Neuronal stem cell (in vitro differentiated cells): Measurements from ENCODE around the gene CHD8.
"Not testable (repeated sequence)": the region's sequence is repeated elsewhere in the genome, so short reads cannot be mapped to it uniquely, and the experiment has no call there.

Source experiments
- DNase-seq: peaks from one replicate; pipeline ENCODE4 v3.0.0-alpha.2; 2013; ENCODE audit warnings: low spot score
- H2AFZ ChIP-seq: one replicate; pipeline ENCODE4 v1.6.1; 2013; ENCODE audit warnings: mild to moderate bottlenecking, low read length, inconsistent platforms
- H2AK5ac ChIP-seq: 2 replicates; pipeline ENCODE4 v1.6.1; 2013; ENCODE audit warnings: low read depth, mild to moderate bottlenecking, inconsistent platforms, low read length, moderate library complexity, mixed read lengths
- H2BK120ac ChIP-seq: 2 replicates; pipeline ENCODE4 v1.6.1; 2013; ENCODE audit warnings: low read depth, mild to moderate bottlenecking, inconsistent platforms, low read length, moderate library complexity, mixed read lengths
- H2BK12ac ChIP-seq: one replicate; pipeline ENCODE4 v1.6.1; 2013; ENCODE audit warnings: low read length, inconsistent platforms
- H2BK15ac ChIP-seq: 2 replicates; pipeline ENCODE4 v1.6.1; 2013; ENCODE audit warnings: mild to moderate bottlenecking, low read length, inconsistent platforms, mixed read lengths
- H2BK5ac ChIP-seq: one replicate; pipeline ENCODE4 v1.6.1; 2013; ENCODE audit warnings: inconsistent platforms, mild to moderate bottlenecking, low read length, moderate library complexity
- H3K14ac ChIP-seq: one replicate; pipeline ENCODE4 v1.6.1; 2013; ENCODE audit warnings: low read length, inconsistent platforms
- H3K18ac ChIP-seq: 2 replicates; pipeline ENCODE4 v1.6.1; 2013; ENCODE audit warnings: low read length, inconsistent platforms
- H3K23ac ChIP-seq: 2 replicates; pipeline ENCODE4 v1.6.1; 2013; ENCODE audit warnings: low read depth, mild to moderate bottlenecking, mixed read lengths, low read length, inconsistent platforms; ENCODE audit not compliant: poor library complexity
- H3K27ac ChIP-seq: replicated peaks from 3 replicates; pipeline ENCODE4 v1.5.1; 2013; ENCODE audit warnings: low read length, inconsistent platforms
- H3K27me3 ChIP-seq, 3 experiments: 2 replicates each; pipeline ENCODE4 v1.6.1; 2013; ENCODE audit warnings: low read length in 3 of 3, mild to moderate bottlenecking in 2 of 3, inconsistent platforms in 1 of 3, low read depth in 1 of 3, mixed read lengths in 1 of 3, moderate library complexity in 1 of 3; ENCODE audit not compliant: control insufficient read depth in 3 of 3, insufficient read depth in 3 of 3
- H3K36me3 ChIP-seq, 2 donors: replicated peaks in 1 of 2; 2 replicates each; pipeline ENCODE4 v1.6.1; 2013; ENCODE audit warnings: low read length in 2 of 2; ENCODE audit not compliant: control insufficient read depth in 2 of 2, insufficient read depth in 2 of 2
- H3K4ac ChIP-seq: 2 replicates; pipeline ENCODE4 v1.6.1; 2013; ENCODE audit warnings: inconsistent platforms, mild to moderate bottlenecking, low read length, moderate library complexity
- H3K4me1 ChIP-seq, 2 donors: 1 replicate in 1 of 2; 2 replicates in 1 of 2; pipeline ENCODE4 v1.6.1; 2013; ENCODE audit warnings: low read length in 2 of 2, low read depth in 1 of 2; ENCODE audit not compliant: control insufficient read depth in 2 of 2, insufficient read depth in 1 of 2
- H3K4me2 ChIP-seq: one replicate; pipeline ENCODE4 v1.6.1; 2013; ENCODE audit warnings: mild to moderate bottlenecking, low read length, inconsistent platforms; ENCODE audit not compliant: insufficient read depth, poor library complexity, severe bottlenecking
- H3K4me3 ChIP-seq, 2 donors: 2 replicates each; pipeline ENCODE4 v1.5.1; 2013; ENCODE audit warnings: low read length in 2 of 2, mild to moderate bottlenecking in 2 of 2, inconsistent platforms in 1 of 2, moderate library complexity in 1 of 2
- H3K79me1 ChIP-seq: one replicate; pipeline ENCODE4 v1.6.1; 2013; ENCODE audit warnings: low read depth, mild to moderate bottlenecking, inconsistent platforms, low read length, moderate library complexity
- H3K9ac ChIP-seq: one replicate; pipeline ENCODE4 v1.6.1; 2013; ENCODE audit warnings: mild to moderate bottlenecking, low read depth, low read length, inconsistent platforms; ENCODE audit not compliant: poor library complexity
- H3K9me3 ChIP-seq, 2 donors: replicated peaks in 1 of 2; 2 replicates each; pipeline versions ENCODE3 to v1.6.1; 2013; ENCODE audit warnings: low read length in 2 of 2, mild to moderate bottlenecking in 2 of 2, inconsistent platforms in 1 of 2, low read depth in 1 of 2, mixed read lengths in 1 of 2, moderate library complexity in 1 of 2; ENCODE audit not compliant: control insufficient read depth in 2 of 2, insufficient read depth in 1 of 2
- H4K8ac ChIP-seq: one replicate; pipeline ENCODE4 v1.6.1; 2013; ENCODE audit warnings: low read depth, mild to moderate bottlenecking, inconsistent platforms, low read length, moderate library complexity
- H4K91ac ChIP-seq: one replicate; pipeline ENCODE4 v1.6.1; 2013; ENCODE audit warnings: low read length, low read depth, mild to moderate bottlenecking, inconsistent platforms; ENCODE audit not compliant: poor library complexity
- WGBS, 2 donors: extraction: QIAGEN DNeasy Blood & Tissue Kit; methylation state at CpG; one replicate each; pipeline ENCODE4 v1.1.7; 2013; ENCODE audit warnings: missing lambda C conversion rate in 2 of 2, mixed read lengths in 1 of 2; ENCODE audit not compliant: insufficient read length in 2 of 2, insufficient replicate concordance in 1 of 2; ENCODE audit errors: extremely low coverage in 2 of 2; 5-methylcytosine and 5-hydroxymethylcytosine counted together

CHD8 gene

GRCh38 chr14:21379338-21379737 is 76.6 kb downstream of the CHD8 start:
- H2BK5ac ChIP-seq = no peak overlapping the region
- H3K4ac ChIP-seq = no peak overlapping the region
- no peaks in the 10 kb centered on the region for H3K79me1 ChIP-seq
- no peak overlapping the region for H3K14ac ChIP-seq
- no peak overlapping the region for H3K4me2 ChIP-seq
- H4K91ac ChIP-seq = no peak overlapping the region
- H4K8ac ChIP-seq = no peak overlapping the region
- no peak overlapping the region for H2BK120ac ChIP-seq
- no peak overlapping the region for H3K9ac ChIP-seq
- no peak for DNase-seq
- H2BK12ac ChIP-seq = no peak overlapping the region
- H3K23ac ChIP-seq = no peak overlapping the region
- H3K9me3 ChIP-seq = no peaks in the 10 kb centered on the region
- H2AFZ ChIP-seq = no peak overlapping the region
- H2AK5ac ChIP-seq = no peak overlapping the region
- no CpG with 5 or more reads among the region's 6 CpGs for WGBS, 2 donors
- H2BK15ac ChIP-seq = no peak overlapping the region
- H3K27me3 ChIP-seq = no peaks in the 10 kb centered on the region
- H3K36me3 ChIP-seq = peaks cover 0 to 84% of the 10 kb centered on the region in 2 donors
- H3K27ac ChIP-seq = no peak overlapping the region
- H3K18ac ChIP-seq = no peak overlapping the region
- H3K4me3 ChIP-seq = no peak overlapping the region
- H3K4me1 ChIP-seq = peaks cover 0 to 7% of the 10 kb centered on the region in 2 donors

- H2BK12ac ChIP-seq = no peak overlapping the region
- no peak overlapping the region for H2BK120ac ChIP-seq
- no peak overlapping the region for H4K91ac ChIP-seq
- no peak overlapping the region for H2AK5ac ChIP-seq
- no peak overlapping the region for H3K9ac ChIP-seq
- no peaks in the 10 kb centered on the region for H3K9me3 ChIP-seq
- no peak overlapping the region for H2AFZ ChIP-seq
- H3K4me2 ChIP-seq = no peak overlapping the region
- DNase-seq = no peak
- WGBS, 2 donors = no CpG with 5 or more reads among the region's 1 CpG
- no peak overlapping the region for H4K8ac ChIP-seq
- H3K4ac ChIP-seq = no peak overlapping the region
- no peak overlapping the region for H2BK15ac ChIP-seq
- H3K36me3 ChIP-seq = peaks cover 8 to 98% of the 10 kb centered on the region in 2 donors
- no peaks in the 10 kb centered on the region for H3K79me1 ChIP-seq
- H2BK5ac ChIP-seq = no peak overlapping the region
- H3K18ac ChIP-seq = no peak overlapping the region
- H3K14ac ChIP-seq = no peak overlapping the region
- H3K27ac ChIP-seq = no peak overlapping the region
- H3K27me3 ChIP-seq = no peaks in the 10 kb centered on the region
- no peaks in the 10 kb centered on the region for H3K4me1 ChIP-seq
- no peak overlapping the region for H3K23ac ChIP-seq
- no peak overlapping the region for H3K4me3 ChIP-seq
These were observed 81.9 kb downstream of the CHD8 start for GRCh38 chr14:21373980-21374379.

- not testable (repeated sequence) for H4K91ac ChIP-seq, H3K4ac ChIP-seq, H2BK15ac ChIP-seq, H3K27ac ChIP-seq, H2BK5ac ChIP-seq, H3K9ac ChIP-seq, H3K4me3 ChIP-seq, H2AFZ ChIP-seq, H4K8ac ChIP-seq, H3K9me3 ChIP-seq, H3K27me3 ChIP-seq, H2AK5ac ChIP-seq, H3K4me2 ChIP-seq, H3K4me1 ChIP-seq, H3K79me1 ChIP-seq, DNase-seq, H3K14ac ChIP-seq, H3K23ac ChIP-seq, H3K18ac ChIP-seq, H2BK120ac ChIP-seq, H2BK12ac ChIP-seq
- WGBS, 2 donors = no CpG with 5 or more reads among the region's 1 CpG
- peaks cover 13 to 98% of the 10 kb centered on the region in 2 donors for H3K36me3 ChIP-seq
These were observed 83.1 kb downstream of the CHD8 start for GRCh38 chr14:21372814-21373213.

- H2BK5ac ChIP-seq = no peak overlapping the region
- no peak overlapping the region for H4K8ac ChIP-seq
- H2AFZ ChIP-seq = no peak overlapping the region
- H2AK5ac ChIP-seq = no peak overlapping the region
- no peak overlapping the region for H3K4me3 ChIP-seq
- H3K23ac ChIP-seq = no peak overlapping the region
- no peaks in the 10 kb centered on the region for H3K9me3 ChIP-seq
- WGBS, 2 donors = no CpG with 5 or more reads among the region's 4 CpGs
- no peak overlapping the region for H3K9ac ChIP-seq
- H3K4me1 ChIP-seq = no peaks in the 10 kb centered on the region
- H3K4ac ChIP-seq = no peak overlapping the region
- H3K36me3 ChIP-seq = peaks cover 21 to 99% of the 10 kb centered on the region in 2 donors
- H2BK120ac ChIP-seq = no peak overlapping the region
- H3K27me3 ChIP-seq = no peaks in the 10 kb centered on the region
- no peak for DNase-seq
- no peak overlapping the region for H3K27ac ChIP-seq
- H3K79me1 ChIP-seq = peaks cover 1% of the 10 kb centered on the region
- H2BK15ac ChIP-seq = no peak overlapping the region
- no peak overlapping the region for H2BK12ac ChIP-seq
- H3K18ac ChIP-seq = no peak overlapping the region
- no peak overlapping the region for H3K4me2 ChIP-seq
- no peak overlapping the region for H3K14ac ChIP-seq
- H4K91ac ChIP-seq = no peak overlapping the region
These were observed 85.8 kb downstream of the CHD8 start for GRCh38 chr14:21369949-21370679.
